PC-9 (cell line): ENCODE results near the gene SH3GL1. TPM values are rescaled to one million over a fixed set of nuclear protein-coding genes. Genes with fewer than 3 reads are reported as not detected.

Experiments
- BruUV-seq: library from RNA; stranded (reverse); fragments of 400-500 nt; replicated peaks from 2 replicates; lab custom pipeline; 2021; lab: Mats Ljungman, UMichigan
- CTCF ChIA-PET: fragments of 300-600 bp; sonication (Branson Sonifier 250); formaldehyde crosslinking; loops from one replicate; lab custom pipeline; 2022; ENCODE audit warnings: antibody characterized with exemption; lab: Charles Lee
- POLR2A ChIA-PET: fragments of 300-600 bp; sonication (Branson Sonifier 250); formaldehyde crosslinking; loops from one replicate; lab custom pipeline; 2022; ENCODE audit warnings: antibody characterized with exemption; ENCODE audit not compliant: unreplicated experiment; lab: Charles Lee
- DNase-seq, 2 experiments: peaks; one replicate each; pipeline versions ENCODE4 v3.0.0 to v3.0.0-alpha.2; 2015 to 2022; ENCODE audit warnings: mixed read lengths in 1 of 2
- H2AFZ ChIP-seq: fragments of 200-600 bp; sonication (generic); 2 replicates; pipeline ENCODE4 v1.8.1; 2017; ENCODE audit warnings: antibody characterized with exemption
- H3F3A ChIP-seq: fragments of 200-600 bp; sonication (generic); 2 replicates; pipeline ENCODE4 v1.8.1; 2017; ENCODE audit warnings: antibody characterized with exemption, mild to moderate bottlenecking, low read depth; ENCODE audit not compliant: insufficient read depth
- H3K27ac ChIP-seq: fragments of 200-600 bp; sonication (generic); 2 replicates; pipeline ENCODE4 v1.6.1; 2016; ENCODE audit warnings: mixed run types
- H3K27me3 ChIP-seq: fragments of 200-600 bp; sonication (generic); 2 replicates; pipeline ENCODE4 v1.6.1; 2016; ENCODE audit warnings: low read depth, mixed run types; ENCODE audit not compliant: insufficient read depth
- H3K36me3 ChIP-seq: fragments of 200-600 bp; sonication (generic); 2 replicates; pipeline ENCODE4 v1.6.1; 2016; ENCODE audit warnings: low read depth, mixed run types
- H3K4me1 ChIP-seq: fragments of 200-600 bp; sonication (generic); replicated peaks from 2 replicates; pipeline ENCODE4 v1.6.1; 2016; ENCODE audit warnings: mixed run types; ENCODE audit not compliant: insufficient read depth
- H3K4me2 ChIP-seq: fragments of 200-600 bp; sonication (generic); 2 replicates; pipeline ENCODE4 v1.6.1; 2017; ENCODE audit warnings: mixed run types
- H3K4me3 ChIP-seq: fragments of 200-600 bp; sonication (generic); 2 replicates; pipeline ENCODE4 v1.6.1; 2016; ENCODE audit warnings: mixed run types
- H3K79me2 ChIP-seq: fragments of 200-600 bp; sonication (generic); 2 replicates; pipeline ENCODE4 v1.6.1; 2017; ENCODE audit warnings: low read depth, mixed run types
- H3K9me2 ChIP-seq: fragments of 200-600 bp; sonication (generic); 2 replicates; pipeline ENCODE4 v1.8.1; 2017; ENCODE audit warnings: mild to moderate bottlenecking; ENCODE audit not compliant: insufficient read depth
- H3K9me3 ChIP-seq: fragments of 200-600 bp; sonication (generic); 2 replicates; pipeline ENCODE4 v1.8.1; 2016; ENCODE audit warnings: low read depth; ENCODE audit not compliant: insufficient read depth
- H4K20me1 ChIP-seq: fragments of 200-600 bp; sonication (generic); 2 replicates; pipeline ENCODE4 v1.8.1; 2017; ENCODE audit not compliant: insufficient read depth
- CTCF ChIP-seq: fragments of 200-600 bp; sonication (generic); conservative IDR thresholded peaks from 2 replicates; pipeline ENCODE4 v1.6.1; 2017; ENCODE audit warnings: mixed run types, antibody characterized with exemption, mild to moderate bottlenecking, moderate library complexity
- EZH2 ChIP-seq: fragments of 200-600 bp; sonication (generic); IDR thresholded peaks from 2 replicates; pipeline ENCODE4 v1.8.0; 2017; ENCODE audit warnings: antibody characterized with exemption, low read depth
- intact Hi-C: fragments of 100-400 bp; cut with micrococcal nuclease; formaldehyde crosslinking; loops from one replicate; pipeline ENCODE4 v1.10.0; 2022; ENCODE audit not compliant: unreplicated experiment
- total RNA-seq: library from RNA; stranded (reverse); gene quantifications from 2 replicates; pipeline ENCODE4 v1.2.3, GENCODE V29; 2021

The SH3GL1 gene
- total RNA-seq, 1 experiment from 2014 or later: 49.2 TPM

- Histone ChIP-seq H3K4me1 (no peaks in the 10 kb centered on the region), H3K4me3 (no peak overlapping the region), H3K9me3 (no peaks in the 10 kb centered on the region), H3K4me2 (no peak overlapping the region), H4K20me1 (no peaks in the 10 kb centered on the region), H3K9me2 (no peaks in the 10 kb centered on the region), H3K79me2 (no peaks in the 10 kb centered on the region), H2AFZ (no peak overlapping the region), H3F3A (no peaks in the 10 kb centered on the region), H3K27me3 (no peaks in the 10 kb centered on the region), H3K36me3 (no peaks in the 10 kb centered on the region), H3K27ac (no peak overlapping the region)
- TF ChIP-seq EZH2 (no peak), CTCF (no peak)
- no peak for DNase-seq
- CTCF ChIA-PET: no interaction called here
- no TSS peak for BruUV-seq
- POLR2A ChIA-PET: no interaction called here
- intact Hi-C loops: no loop called here
These were observed 30.9 kb upstream of the SH3GL1 start for GRCh38 chr19:4431296-4431695.

- intact Hi-C loops: no loop called here
- no peak overlapping the region for H3K27ac ChIP-seq
- ChIA-PET CTCF (no interaction called here), POLR2A (no interaction called here)
- H3K27me3 ChIP-seq: no peaks in the 10 kb centered on the region
- no peak overlapping the region for H2AFZ ChIP-seq
- H3K9me3 ChIP-seq: no peaks in the 10 kb centered on the region
- no peaks in the 10 kb centered on the region for H3F3A ChIP-seq
- H3K79me2 ChIP-seq: no peaks in the 10 kb centered on the region
- TF ChIP-seq CTCF (no peak), EZH2 (no peak)
- H3K9me2 ChIP-seq: no peaks in the 10 kb centered on the region
- no peak overlapping the region for H3K4me2 ChIP-seq
- BruUV-seq: no TSS peak
- no peak for DNase-seq
- no peaks in the 10 kb centered on the region for H3K4me1 ChIP-seq
- H4K20me1 ChIP-seq: no peaks in the 10 kb centered on the region
- no peaks in the 10 kb centered on the region for H3K36me3 ChIP-seq
- H3K4me3 ChIP-seq: no peak overlapping the region
These were observed 30.4 kb upstream of the SH3GL1 start for GRCh38 chr19:4430760-4431159.

- TF ChIP-seq CTCF: no peak
- no peak for TF ChIP-seq EZH2
- Histone ChIP-seq H3K79me2 (no peaks in the 10 kb centered on the region), H2AFZ (no peak overlapping the region), H3F3A (no peaks in the 10 kb centered on the region), H3K4me3 (no peak overlapping the region), H3K9me3 (no peaks in the 10 kb centered on the region), H3K36me3 (no peaks in the 10 kb centered on the region), H3K27ac (no peak overlapping the region), H3K4me2 (no peak overlapping the region), H4K20me1 (no peaks in the 10 kb centered on the region), H3K27me3 (no peaks in the 10 kb centered on the region), H3K4me1 (no peaks in the 10 kb centered on the region), H3K9me2 (no peaks in the 10 kb centered on the region)
- ChIA-PET CTCF (no interaction called here), POLR2A (interaction anchor here (0.6 kb wide), 1 partner anchor 15 kb away, joined by 4 read pairs; no protein-coding TSS in a partner anchor)
- no peak for DNase-seq
- intact Hi-C loops: no loop called here
- BruUV-seq: no TSS peak
These were observed 29.4 kb upstream of the SH3GL1 start for GRCh38 chr19:4429771-4430171.
